GM12878 (cell line): ENCODE results near the gene ASGR1. TPM values are rescaled to one million over a fixed set of nuclear protein-coding genes. Genes with fewer than 3 reads are reported as not detected.

ENCODE experiments used
- ATAC-seq: fragments of 200-7000 bp; cut with Tn5 transposase; 3 replicates; pipeline ENCODE4 v1.9.1; 2020; ENCODE audit warnings: mild to moderate bottlenecking, moderate library complexity
- BruUV-seq: library from RNA; stranded (reverse); fragments of 400-500 nt; replicated peaks from 2 replicates; lab custom pipeline; 2021; lab: Mats Ljungman, UMichigan
- CTCF ChIA-PET: fragments of 300-600 bp; sonication (Branson Sonifier 250); formaldehyde crosslinking; extraction: SDS; loops from one replicate; lab custom pipeline; 2021; ENCODE audit warnings: inconsistent platforms; lab: Yijun Ruan, JAX
- POLR2A ChIA-PET: fragments of 350-600 bp; formaldehyde crosslinking; extraction: SDS; loops from one replicate; lab custom pipeline; 2021; ENCODE audit warnings: inconsistent platforms; lab: Charles Lee
- RAD21 ChIA-PET: fragments of 300-600 bp; sonication (Branson Sonifier 250); formaldehyde crosslinking; loops from one replicate; lab custom pipeline; 2023; ENCODE audit warnings: antibody characterized with exemption; ENCODE audit not compliant: unreplicated experiment; lab: Charles Lee
- SMC1A ChIA-PET: fragments of 300-600 bp; sonication (Branson Sonifier 250); formaldehyde crosslinking; loops from one replicate; lab custom pipeline; 2023; ENCODE audit not compliant: unreplicated experiment, uncharacterized antibody; lab: Charles Lee
- DNase-seq: peaks from one replicate; pipeline ENCODE4 v3.0.0-alpha.2; 2011; ENCODE audit warnings: low read depth, low spot score
- FAIRE-seq: peaks from 3 replicates; lab custom pipeline; 2011; peaks lifted over from hg19 to GRCh38; lab: Jason Lieb, UNC
- H2AFZ ChIP-seq: 2 replicates; pipeline ENCODE4 v1.6.0; 2011; ENCODE audit warnings: low read depth, low read length, control low read depth; ENCODE audit not compliant: control insufficient read depth
- H3K27ac ChIP-seq: 2 replicates; pipeline ENCODE4 v1.5.1; 2011; ENCODE audit warnings: control low read depth; ENCODE audit not compliant: control insufficient read depth, insufficient read depth
- H3K27me3 ChIP-seq, 2 experiments: replicated peaks in 1 of 2; 2 replicates each; pipeline versions ENCODE4 v1.6.0 to v1.6.1; 2011; ENCODE audit warnings: low read length in 1 of 2; ENCODE audit not compliant: control insufficient read depth in 2 of 2, insufficient read depth in 2 of 2
- H3K36me3 ChIP-seq, 2 experiments: 2 replicates each; pipeline ENCODE4 v1.5.1; 2011; ENCODE audit warnings: low read length in 1 of 2; ENCODE audit not compliant: control insufficient read depth in 2 of 2, insufficient read depth in 2 of 2
- H3K4me1 ChIP-seq: 2 replicates; pipeline ENCODE4 v1.6.1; 2011; ENCODE audit warnings: mild to moderate bottlenecking, low read length, moderate library complexity, mixed read lengths; ENCODE audit not compliant: control insufficient read depth, insufficient read depth
- H3K4me2 ChIP-seq: 2 replicates; pipeline ENCODE4 v1.6.0; 2011; ENCODE audit warnings: control low read depth; ENCODE audit not compliant: control insufficient read depth, insufficient read depth
- H3K4me3 ChIP-seq: fragments of 200-600 bp; sonication (generic); 2 replicates; pipeline ENCODE4 v1.5.1; 2016
- H3K79me2 ChIP-seq: 2 replicates; pipeline ENCODE4 v1.6.0; 2011; ENCODE audit warnings: low read length; ENCODE audit not compliant: control insufficient read depth, insufficient read depth
- H3K9ac ChIP-seq: 2 replicates; pipeline ENCODE4 v1.8.0; 2011; ENCODE audit warnings: low read length, control low read depth, mixed read lengths; ENCODE audit not compliant: control insufficient read depth, insufficient read depth
- H3K9me3 ChIP-seq: replicated peaks from 3 replicates; pipeline ENCODE4 v1.5.1; 2011; ENCODE audit warnings: mild to moderate bottlenecking, low read length; ENCODE audit not compliant: control insufficient read depth, insufficient read depth
- H4K20me1 ChIP-seq: 2 replicates; pipeline ENCODE4 v1.6.0; 2011; ENCODE audit not compliant: control insufficient read depth, insufficient read depth
- ASH2L ChIP-seq: fragments of 300-600, 200-600 bp; sonication (generic); IDR thresholded peaks from 2 replicates; pipeline ENCODE4 v1.6.1; 2017; ENCODE audit warnings: low read depth, mild to moderate bottlenecking, borderline replicate concordance
- BACH1 ChIP-seq: fragments of 450-650 bp; IDR thresholded peaks from 2 replicates; pipeline ENCODE4 v1.6.1; 2017; ENCODE audit warnings: mild to moderate bottlenecking, borderline replicate concordance
- BCL11A ChIP-seq: IDR thresholded peaks from 2 replicates; pipeline ENCODE4 v1.6.1; 2011; ENCODE audit warnings: low read depth, low read length
- CHD2 ChIP-seq: IDR thresholded peaks from 2 replicates; pipeline ENCODE4 v1.6.1; 2011; ENCODE audit warnings: low read depth, low read length, improper control_type of control experiment, borderline replicate concordance
- EGR1 ChIP-seq, 2 experiments: IDR thresholded peaks; 1 replicate in 1 of 2; 2 replicates in 1 of 2; pipeline ENCODE4 v1.6.1; 2011 to 2012; ENCODE audit warnings: low read depth in 2 of 2, low read length in 2 of 2, borderline replicate concordance in 1 of 2, mild to moderate bottlenecking in 1 of 2, moderate library complexity in 1 of 2
- RBBP5 ChIP-seq: fragments of 200-600 bp; sonication (generic); conservative IDR thresholded peaks from 2 replicates; pipeline ENCODE4 v1.6.1; 2016
- SREBF1 ChIP-seq: IDR thresholded peaks from 2 replicates; pipeline ENCODE4 v1.6.1; 2012; ENCODE audit warnings: mild to moderate bottlenecking, low read length
- TCF12 ChIP-seq: IDR thresholded peaks from 2 replicates; pipeline ENCODE4 v1.6.1; 2011; ENCODE audit warnings: low read depth, mild to moderate bottlenecking, low read length
- WGBS: methylation state at CpG from one replicate; pipeline ENCODE4 v1.1.6; 2016; ENCODE audit warnings: low lambda C conversion rate; ENCODE audit not compliant: insufficient replicate concordance, insufficient coverage; ENCODE audit errors: missing lambda C conversion rate; 5-methylcytosine and 5-hydroxymethylcytosine counted together
- in situ Hi-C: fragments of 300-500 bp; cut with MboI; formaldehyde crosslinking; loops from 9 replicates; pipeline ENCODE4 v1.14.3; 2018; ENCODE audit warnings: mixed read lengths
- intact Hi-C: fragments of 100-400 bp; cut with micrococcal nuclease; formaldehyde crosslinking; loops from one replicate; pipeline ENCODE4 v1.14.2; 2022; ENCODE audit not compliant: unreplicated experiment
- polyA plus RNA-seq, 11 experiments: library from polyadenylated mRNA; depleted of rRNA in 4 of 11; unstranded in 6 of 11; stranded (reverse) in 5 of 11; fragments of >200 nt; fragmentation: Nextera tagmentation in 4 of 11; fragmentation: Illumina TruSeq in 1 of 11; extraction: Ambion mirVana in 4 of 11; extraction: Trizol in 1 of 11; gene quantifications; 1 replicate in 1 of 11; 2 replicates in 10 of 11; pipeline versions ENCODE4 v1.2.1 to v1.2.3, GENCODE V29; 2011 to 2016; ENCODE audit warnings: inconsistent platforms in 2 of 11, missing spikeins in 2 of 11, low read depth in 1 of 11
- total RNA-seq, 4 experiments: library from RNA; depleted of rRNA in 3 of 4; stranded (reverse); fragments of >200 nt in 3 of 4; fragmentation: Illumina TruSeq in 1 of 4; extraction: Trizol in 1 of 4; gene quantifications; 2 replicates each; pipeline versions ENCODE4 v1.2.1 to v1.2.3, GENCODE V29; 2013 to 2021
- TF ChIP-seq, protein P1 (sequence below): fragments of 450-650 bp; IDR thresholded peaks from 2 replicates; pipeline ENCODE4 v1.6.1; 2017; ENCODE audit warnings: mild to moderate bottlenecking, low read depth, inconsistent platforms; ENCODE audit not compliant: poor library complexity, severe bottlenecking
- TF ChIP-seq, protein P2 (sequence below): IDR thresholded peaks from 2 replicates; pipeline ENCODE4 v1.6.1; 2012; ENCODE audit warnings: low read depth, low read length, improper control_type of control experiment
- TF ChIP-seq, protein P3 (sequence below): fragments of 450-650 bp; IDR thresholded peaks from 2 replicates; pipeline ENCODE4 v1.6.1; 2017; ENCODE audit warnings: mild to moderate bottlenecking, moderate library complexity
- TF ChIP-seq, protein P4 (sequence below): fragments of 450-650 bp; IDR thresholded peaks from 2 replicates; pipeline ENCODE4 v1.6.1; 2017; ENCODE audit warnings: low read depth, mild to moderate bottlenecking, moderate library complexity
- TF ChIP-seq, protein P5 (sequence below): IDR thresholded peaks from 2 replicates; pipeline ENCODE4 v1.6.1; 2011; ENCODE audit warnings: borderline replicate concordance, low read depth, mild to moderate bottlenecking, moderate library complexity, mixed read lengths, low read length; ENCODE audit not compliant: insufficient read depth; ENCODE audit errors: extremely low read length

ASGR1 gene
- total and polyA plus RNA-seq, 10 of the 15 experiments (the other 5 are each of a cell fraction or from before 2014, with no cell fraction given), result 0.06 to 0.34 (median 0.14) TPM; not detected in 6

DNA sequence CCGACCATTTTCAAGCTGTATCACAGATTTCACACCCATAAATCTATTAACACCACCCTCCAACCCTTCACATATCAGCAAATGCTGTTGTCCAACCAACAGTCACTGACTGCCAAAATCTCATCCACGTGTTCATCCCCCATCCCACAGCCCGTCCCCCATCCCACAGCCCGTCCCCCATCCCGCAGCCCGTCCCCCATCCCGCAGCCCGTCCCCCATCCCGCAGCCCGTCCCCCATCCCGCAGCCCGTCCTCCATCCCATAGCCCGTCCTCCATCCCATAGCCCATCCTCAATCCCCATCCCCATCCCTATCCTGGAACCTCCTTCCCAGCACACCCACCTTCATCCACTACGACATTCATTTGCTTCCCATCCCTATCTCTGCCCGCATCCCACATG, 26.4 kb upstream of the ASGR1 start:
- H3K36me3 ChIP-seq, result no peaks in the 10 kb centered on the region
- RAD21 ChIA-PET, result no interaction called here
- H3K9me3 ChIP-seq, result no peaks in the 10 kb centered on the region
- POLR2A ChIA-PET, result interaction anchor here (0.5 kb wide), 1 partner anchor 38 kb away, joined by 4 read pairs; no protein-coding TSS in a partner anchor
- 63% methylated on average over 3 of the region's 15 CpGs for WGBS
- no TSS peak for BruUV-seq
- DNase-seq (no peak), FAIRE-seq (no peak), ATAC-seq (no peak)
- SMC1A ChIA-PET, result no interaction called here
- peaks cover 6% of the 10 kb centered on the region; the same call in 1 of the 2 replicates for H3K4me1 ChIP-seq
- no peaks in the 10 kb centered on the region for H3K79me2 ChIP-seq
- intact Hi-C loops (loop anchor here (1.0 kb wide), 1 partner anchor 9 kb away; no protein-coding TSS in a partner anchor), in situ Hi-C loops (no loop called here)
- CTCF ChIA-PET, result interaction anchor here (2.0 kb wide), 1 partner anchor 15 kb away, joined by 7 read pairs; the partner anchor contains the start of genes ACADVL and DLG4
- no peak overlapping the region for H3K9ac ChIP-seq
- peak overlapping the region; percentile 68; the same call in 1 of the 2 replicates for H3K4me3 ChIP-seq
- H4K20me1 ChIP-seq, result no peaks in the 10 kb centered on the region
- H2AFZ ChIP-seq, result peak overlapping the region; percentile 89
- no peak overlapping the region; the same call in 1 of the 2 replicates for H3K27ac ChIP-seq
- no peaks in the 10 kb centered on the region for H3K27me3 ChIP-seq
- H3K4me2 ChIP-seq, result peak overlapping the region; percentile 88
- TF ChIP-seq CHD2 (no peak), BACH1 (no peak), ASH2L (no peak), TCF12 (no peak), EGR1 (IDR thresholded peaks at IDR 0.05; ENCODE audit: borderline replicate concordance in 1 of 2, low read depth in 2 of 2, low read length in 2 of 2) (no peak), RBBP5 (no peak), SREBF1 (no peak), BCL11A (no peak)
- TF ChIP-seq, protein P1, sequence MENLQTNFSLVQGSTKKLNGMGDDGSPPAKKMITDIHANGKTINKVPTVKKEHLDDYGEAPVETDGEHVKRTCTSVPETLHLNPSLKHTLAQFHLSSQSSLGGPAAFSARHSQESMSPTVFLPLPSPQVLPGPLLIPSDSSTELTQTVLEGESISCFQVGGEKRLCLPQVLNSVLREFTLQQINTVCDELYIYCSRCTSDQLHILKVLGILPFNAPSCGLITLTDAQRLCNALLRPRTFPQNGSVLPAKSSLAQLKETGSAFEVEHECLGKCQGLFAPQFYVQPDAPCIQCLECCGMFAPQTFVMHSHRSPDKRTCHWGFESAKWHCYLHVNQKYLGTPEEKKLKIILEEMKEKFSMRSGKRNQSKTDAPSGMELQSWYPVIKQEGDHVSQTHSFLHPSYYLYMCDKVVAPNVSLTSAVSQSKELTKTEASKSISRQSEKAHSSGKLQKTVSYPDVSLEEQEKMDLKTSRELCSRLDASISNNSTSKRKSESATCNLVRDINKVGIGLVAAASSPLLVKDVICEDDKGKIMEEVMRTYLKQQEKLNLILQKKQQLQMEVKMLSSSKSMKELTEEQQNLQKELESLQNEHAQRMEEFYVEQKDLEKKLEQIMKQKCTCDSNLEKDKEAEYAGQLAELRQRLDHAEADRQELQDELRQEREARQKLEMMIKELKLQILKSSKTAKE, result no peak
- TF ChIP-seq, protein P2, sequence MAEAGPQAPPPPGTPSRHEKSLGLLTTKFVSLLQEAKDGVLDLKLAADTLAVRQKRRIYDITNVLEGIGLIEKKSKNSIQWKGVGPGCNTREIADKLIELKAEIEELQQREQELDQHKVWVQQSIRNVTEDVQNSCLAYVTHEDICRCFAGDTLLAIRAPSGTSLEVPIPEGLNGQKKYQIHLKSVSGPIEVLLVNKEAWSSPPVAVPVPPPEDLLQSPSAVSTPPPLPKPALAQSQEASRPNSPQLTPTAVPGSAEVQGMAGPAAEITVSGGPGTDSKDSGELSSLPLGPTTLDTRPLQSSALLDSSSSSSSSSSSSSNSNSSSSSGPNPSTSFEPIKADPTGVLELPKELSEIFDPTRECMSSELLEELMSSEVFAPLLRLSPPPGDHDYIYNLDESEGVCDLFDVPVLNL, result no peak
- TF ChIP-seq, protein P3, sequence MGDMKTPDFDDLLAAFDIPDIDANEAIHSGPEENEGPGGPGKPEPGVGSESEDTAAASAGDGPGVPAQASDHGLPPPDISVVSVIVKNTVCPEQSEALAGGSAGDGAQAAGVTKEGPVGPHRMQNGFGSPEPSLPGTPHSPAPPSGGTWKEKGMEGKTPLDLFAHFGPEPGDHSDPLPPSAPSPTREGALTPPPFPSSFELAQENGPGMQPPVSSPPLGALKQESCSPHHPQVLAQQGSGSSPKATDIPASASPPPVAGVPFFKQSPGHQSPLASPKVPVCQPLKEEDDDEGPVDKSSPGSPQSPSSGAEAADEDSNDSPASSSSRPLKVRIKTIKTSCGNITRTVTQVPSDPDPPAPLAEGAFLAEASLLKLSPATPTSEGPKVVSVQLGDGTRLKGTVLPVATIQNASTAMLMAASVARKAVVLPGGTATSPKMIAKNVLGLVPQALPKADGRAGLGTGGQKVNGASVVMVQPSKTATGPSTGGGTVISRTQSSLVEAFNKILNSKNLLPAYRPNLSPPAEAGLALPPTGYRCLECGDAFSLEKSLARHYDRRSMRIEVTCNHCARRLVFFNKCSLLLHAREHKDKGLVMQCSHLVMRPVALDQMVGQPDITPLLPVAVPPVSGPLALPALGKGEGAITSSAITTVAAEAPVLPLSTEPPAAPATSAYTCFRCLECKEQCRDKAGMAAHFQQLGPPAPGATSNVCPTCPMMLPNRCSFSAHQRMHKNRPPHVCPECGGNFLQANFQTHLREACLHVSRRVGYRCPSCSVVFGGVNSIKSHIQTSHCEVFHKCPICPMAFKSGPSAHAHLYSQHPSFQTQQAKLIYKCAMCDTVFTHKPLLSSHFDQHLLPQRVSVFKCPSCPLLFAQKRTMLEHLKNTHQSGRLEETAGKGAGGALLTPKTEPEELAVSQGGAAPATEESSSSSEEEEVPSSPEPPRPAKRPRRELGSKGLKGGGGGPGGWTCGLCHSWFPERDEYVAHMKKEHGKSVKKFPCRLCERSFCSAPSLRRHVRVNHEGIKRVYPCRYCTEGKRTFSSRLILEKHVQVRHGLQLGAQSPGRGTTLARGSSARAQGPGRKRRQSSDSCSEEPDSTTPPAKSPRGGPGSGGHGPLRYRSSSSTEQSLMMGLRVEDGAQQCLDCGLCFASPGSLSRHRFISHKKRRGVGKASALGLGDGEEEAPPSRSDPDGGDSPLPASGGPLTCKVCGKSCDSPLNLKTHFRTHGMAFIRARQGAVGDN, result no peak
- TF ChIP-seq, protein P4, sequence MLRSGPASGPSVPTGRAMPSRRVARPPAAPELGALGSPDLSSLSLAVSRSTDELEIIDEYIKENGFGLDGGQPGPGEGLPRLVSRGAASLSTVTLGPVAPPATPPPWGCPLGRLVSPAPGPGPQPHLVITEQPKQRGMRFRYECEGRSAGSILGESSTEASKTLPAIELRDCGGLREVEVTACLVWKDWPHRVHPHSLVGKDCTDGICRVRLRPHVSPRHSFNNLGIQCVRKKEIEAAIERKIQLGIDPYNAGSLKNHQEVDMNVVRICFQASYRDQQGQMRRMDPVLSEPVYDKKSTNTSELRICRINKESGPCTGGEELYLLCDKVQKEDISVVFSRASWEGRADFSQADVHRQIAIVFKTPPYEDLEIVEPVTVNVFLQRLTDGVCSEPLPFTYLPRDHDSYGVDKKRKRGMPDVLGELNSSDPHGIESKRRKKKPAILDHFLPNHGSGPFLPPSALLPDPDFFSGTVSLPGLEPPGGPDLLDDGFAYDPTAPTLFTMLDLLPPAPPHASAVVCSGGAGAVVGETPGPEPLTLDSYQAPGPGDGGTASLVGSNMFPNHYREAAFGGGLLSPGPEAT, result no peak
- TF ChIP-seq, protein P5, sequence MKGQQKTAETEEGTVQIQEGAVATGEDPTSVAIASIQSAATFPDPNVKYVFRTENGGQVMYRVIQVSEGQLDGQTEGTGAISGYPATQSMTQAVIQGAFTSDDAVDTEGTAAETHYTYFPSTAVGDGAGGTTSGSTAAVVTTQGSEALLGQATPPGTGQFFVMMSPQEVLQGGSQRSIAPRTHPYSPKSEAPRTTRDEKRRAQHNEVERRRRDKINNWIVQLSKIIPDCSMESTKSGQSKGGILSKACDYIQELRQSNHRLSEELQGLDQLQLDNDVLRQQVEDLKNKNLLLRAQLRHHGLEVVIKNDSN, result no peak
